ENCODE results near the gene BMPR1A. TPM values are rescaled to one million over a fixed set of nuclear protein-coding genes. Genes with fewer than 3 reads are reported as not detected.

Gene BMPR1A
- total RNA-seq, 1 experiment from 2014 or later = 94.3 TPM

GRCh38 chr10:86941426-86941825, 185.0 kb downstream of the BMPR1A start:
- Histone ChIP-seq H3K4me1 (ENCODE audit: control insufficient read depth, insufficient read depth, low read length) (no peaks in the 10 kb centered on the region), H3K27me3 (ENCODE audit: control insufficient read depth, insufficient read depth, low read length) (no peaks in the 10 kb centered on the region), H3K4me3 (ENCODE audit: low read depth in 2 of 2, low read length in 2 of 2) (no peak overlapping the region), H3K36me3 (ENCODE audit: control insufficient read depth, insufficient read depth, low read length) (no peaks in the 10 kb centered on the region), H3K27ac (ENCODE audit: low read length) (no peak overlapping the region), H3K9me3 (ENCODE audit: control insufficient read depth, insufficient read depth, low read depth, low read length) (no peaks in the 10 kb centered on the region)
- in situ Hi-C loops (cut with HindIII; ENCODE audit: low pct_unique_long_range_greater_than_20kb, low sequenced_read_pairs) (no loop called here), intact Hi-C loops (cut with micrococcal nuclease; ENCODE audit: unreplicated experiment) (no loop called here)
- TF ChIP-seq TCF7L2 (IDR thresholded peaks at IDR 0.05; ENCODE audit: low read depth, low read length) (no peak), SIN3A (IDR thresholded peaks at IDR 0.05; ENCODE audit: borderline replicate concordance, insufficient read depth, low read depth, low read length) (no peak), POLR2AphosphoS5 (IDR thresholded peaks at IDR 0.05; ENCODE audit: low read depth, low read length) (no peak), REST (IDR thresholded peaks at IDR 0.05; ENCODE audit: insufficient read depth in 1 of 2, low read depth in 2 of 2, low read length in 1 of 2) (no peak)
- TF ChIP-seq, protein P1, sequence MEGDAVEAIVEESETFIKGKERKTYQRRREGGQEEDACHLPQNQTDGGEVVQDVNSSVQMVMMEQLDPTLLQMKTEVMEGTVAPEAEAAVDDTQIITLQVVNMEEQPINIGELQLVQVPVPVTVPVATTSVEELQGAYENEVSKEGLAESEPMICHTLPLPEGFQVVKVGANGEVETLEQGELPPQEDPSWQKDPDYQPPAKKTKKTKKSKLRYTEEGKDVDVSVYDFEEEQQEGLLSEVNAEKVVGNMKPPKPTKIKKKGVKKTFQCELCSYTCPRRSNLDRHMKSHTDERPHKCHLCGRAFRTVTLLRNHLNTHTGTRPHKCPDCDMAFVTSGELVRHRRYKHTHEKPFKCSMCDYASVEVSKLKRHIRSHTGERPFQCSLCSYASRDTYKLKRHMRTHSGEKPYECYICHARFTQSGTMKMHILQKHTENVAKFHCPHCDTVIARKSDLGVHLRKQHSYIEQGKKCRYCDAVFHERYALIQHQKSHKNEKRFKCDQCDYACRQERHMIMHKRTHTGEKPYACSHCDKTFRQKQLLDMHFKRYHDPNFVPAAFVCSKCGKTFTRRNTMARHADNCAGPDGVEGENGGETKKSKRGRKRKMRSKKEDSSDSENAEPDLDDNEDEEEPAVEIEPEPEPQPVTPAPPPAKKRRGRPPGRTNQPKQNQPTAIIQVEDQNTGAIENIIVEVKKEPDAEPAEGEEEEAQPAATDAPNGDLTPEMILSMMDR (IDR thresholded peaks at IDR 0.05) = no peak
- ATAC-seq (no peak), DNase-seq (ENCODE audit: low read depth, low spot score) (no peak)
- CTCF ChIA-PET = interaction anchor here (1.3 to 2.9 kb wide), 3 partner anchors 16 to 27 kb away, joined by 3 to 25 read pairs (median 13); partner anchors contain the start of genes ADIRF, MMRN2 and SNCG
- no TSS peak for BruUV-seq (replicated peaks)
- POLR2A ChIA-PET = no interaction called here

DNA sequence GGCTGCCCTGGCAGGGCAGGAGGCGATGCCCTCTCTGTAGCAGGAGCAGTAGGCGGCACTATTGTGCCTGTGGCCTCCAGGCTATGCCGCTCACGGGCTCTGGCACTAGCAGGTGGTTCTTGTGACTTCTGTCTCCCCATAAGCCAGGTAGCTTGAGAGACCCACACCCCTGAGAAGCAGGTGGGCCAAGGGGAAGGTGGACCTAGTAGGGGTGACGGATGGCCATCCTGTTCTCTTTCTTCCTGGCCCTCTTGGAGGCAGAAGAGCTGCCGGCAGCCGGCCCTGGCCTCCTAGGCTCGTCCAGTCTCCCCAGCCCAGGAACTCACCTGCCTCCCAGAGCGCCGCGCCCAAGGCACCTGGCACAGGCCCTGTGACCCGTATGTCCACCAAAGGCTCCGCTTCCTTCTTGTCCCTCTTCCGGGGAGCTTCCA, 185.6 kb downstream of the BMPR1A start:
- Histone ChIP-seq H3K4me1 (ENCODE audit: control insufficient read depth, insufficient read depth, low read length) (no peaks in the 10 kb centered on the region), H3K9me3 (ENCODE audit: control insufficient read depth, insufficient read depth, low read depth, low read length) (no peaks in the 10 kb centered on the region), H3K36me3 (ENCODE audit: control insufficient read depth, insufficient read depth, low read length) (no peaks in the 10 kb centered on the region), H3K27me3 (ENCODE audit: control insufficient read depth, insufficient read depth, low read length) (no peaks in the 10 kb centered on the region), H3K27ac (ENCODE audit: low read length) (no peak overlapping the region), H3K4me3 (ENCODE audit: low read depth in 2 of 2, low read length in 2 of 2) (no peak overlapping the region)
- ChIA-PET POLR2A (no interaction called here), CTCF (interaction anchor here (0.7 to 2.8 kb wide), 2 partner anchors 27 to 106 kb away, joined by 4 to 13 read pairs; partner anchors contain the start of gene ADIRF)
- intact Hi-C loops (cut with micrococcal nuclease; ENCODE audit: unreplicated experiment) (no loop called here), in situ Hi-C loops (cut with HindIII; ENCODE audit: low pct_unique_long_range_greater_than_20kb, low sequenced_read_pairs) (no loop called here)
- TF ChIP-seq, protein P1 (IDR thresholded peaks at IDR 0.05) = no peak
- TF ChIP-seq TCF7L2 (IDR thresholded peaks at IDR 0.05; ENCODE audit: low read depth, low read length) (no peak), REST (IDR thresholded peaks at IDR 0.05; ENCODE audit: insufficient read depth in 1 of 2, low read depth in 2 of 2, low read length in 1 of 2) (no peak), POLR2AphosphoS5 (IDR thresholded peaks at IDR 0.05; ENCODE audit: low read depth, low read length) (no peak), SIN3A (IDR thresholded peaks at IDR 0.05; ENCODE audit: borderline replicate concordance, insufficient read depth, low read depth, low read length) (no peak)
- no TSS peak for BruUV-seq (replicated peaks)
- DNase-seq (ENCODE audit: low read depth, low spot score) (no peak), ATAC-seq (no peak)

Data from Panc1 (cell line).